PC-9 (cell line): ENCODE measurements around the gene CENPP.

Source experiments
- CTCF ChIP-seq: fragments of 200-600 bp; sonication (generic); conservative IDR thresholded peaks from 2 replicates; pipeline ENCODE4 v1.6.1; 2017; ENCODE audit warnings: mixed run types, antibody characterized with exemption, mild to moderate bottlenecking, moderate library complexity
- EZH2 ChIP-seq: fragments of 200-600 bp; sonication (generic); IDR thresholded peaks from 2 replicates; pipeline ENCODE4 v1.8.0; 2017; ENCODE audit warnings: antibody characterized with exemption, low read depth

- no peak for TF ChIP-seq CTCF
- TF ChIP-seq EZH2 = no peak
Measured at GRCh38 chr9:92595930-92596329, 270.2 kb downstream of the CENPP start.
